GM13977 (cell line): ENCODE data around the gene ITM2C.

Source experiments
- DNase-seq: peaks from one replicate; pipeline ENCODE4 v3.0.0; 2012; ENCODE audit warnings: low spot score
- in situ Hi-C: fragments of 300-500 bp; cut with MboI; formaldehyde crosslinking; loops from one replicate; pipeline ENCODE4 v1.12.0; 2022; ENCODE audit warnings: low sequenced_read_pairs, low pct_unique_long_range_greater_than_20kb, mixed read lengths, inconsistent platforms; ENCODE audit not compliant: unreplicated experiment
- TF ChIP-seq, protein P1 (sequence below): IDR thresholded peaks from 2 replicates; pipeline ENCODE4 v1.5.1; 2012; ENCODE audit warnings: mild to moderate bottlenecking, control low read depth; ENCODE audit not compliant: insufficient read depth; ENCODE audit errors: extremely low read depth, missing control alignments

Gene ITM2C

DNA sequence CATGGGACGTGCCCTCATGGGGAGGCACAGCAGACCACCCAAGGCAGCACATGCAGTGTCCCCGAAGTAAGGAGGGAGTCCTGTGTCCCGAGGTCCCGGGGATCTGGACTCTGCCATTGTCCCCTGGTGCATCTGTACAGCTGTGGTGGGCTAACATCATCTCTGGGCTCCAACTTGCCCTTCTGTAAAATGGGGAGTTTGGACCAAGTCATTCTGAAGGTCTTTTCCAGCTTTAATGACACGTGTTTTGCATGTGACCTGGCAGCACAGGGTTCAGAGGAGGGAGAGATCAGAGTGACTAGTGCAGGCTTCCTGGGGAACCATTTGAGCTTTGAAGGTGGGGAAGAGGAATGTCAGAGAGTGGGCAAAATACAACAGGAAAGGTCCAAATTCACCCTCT, 21.5 kb downstream of the ITM2C start:
- in situ Hi-C loops = no loop called here
- no peak for DNase-seq
- TF ChIP-seq, protein P1, sequence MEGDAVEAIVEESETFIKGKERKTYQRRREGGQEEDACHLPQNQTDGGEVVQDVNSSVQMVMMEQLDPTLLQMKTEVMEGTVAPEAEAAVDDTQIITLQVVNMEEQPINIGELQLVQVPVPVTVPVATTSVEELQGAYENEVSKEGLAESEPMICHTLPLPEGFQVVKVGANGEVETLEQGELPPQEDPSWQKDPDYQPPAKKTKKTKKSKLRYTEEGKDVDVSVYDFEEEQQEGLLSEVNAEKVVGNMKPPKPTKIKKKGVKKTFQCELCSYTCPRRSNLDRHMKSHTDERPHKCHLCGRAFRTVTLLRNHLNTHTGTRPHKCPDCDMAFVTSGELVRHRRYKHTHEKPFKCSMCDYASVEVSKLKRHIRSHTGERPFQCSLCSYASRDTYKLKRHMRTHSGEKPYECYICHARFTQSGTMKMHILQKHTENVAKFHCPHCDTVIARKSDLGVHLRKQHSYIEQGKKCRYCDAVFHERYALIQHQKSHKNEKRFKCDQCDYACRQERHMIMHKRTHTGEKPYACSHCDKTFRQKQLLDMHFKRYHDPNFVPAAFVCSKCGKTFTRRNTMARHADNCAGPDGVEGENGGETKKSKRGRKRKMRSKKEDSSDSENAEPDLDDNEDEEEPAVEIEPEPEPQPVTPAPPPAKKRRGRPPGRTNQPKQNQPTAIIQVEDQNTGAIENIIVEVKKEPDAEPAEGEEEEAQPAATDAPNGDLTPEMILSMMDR = no peak

DNA sequence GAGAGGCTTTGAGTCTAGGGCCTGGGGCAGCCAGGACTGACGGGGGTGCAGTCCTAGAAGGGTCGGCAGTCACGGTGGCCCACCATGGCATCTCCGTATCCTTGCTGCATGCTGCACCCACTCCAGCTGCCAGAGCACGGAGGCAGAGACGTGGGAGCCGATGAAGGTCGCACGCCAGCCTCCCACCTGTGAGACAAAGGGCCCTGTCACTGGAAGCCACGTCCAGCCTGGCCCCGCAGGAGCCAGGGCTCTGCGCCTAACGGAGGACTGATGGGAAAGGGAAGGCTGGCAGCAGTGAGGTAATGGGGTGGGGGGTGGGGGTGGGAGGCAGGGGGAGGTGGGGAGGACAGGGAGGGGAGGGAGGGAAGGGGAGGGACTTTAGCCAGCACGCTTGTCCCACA, 21.9 kb downstream of the ITM2C start:
- in situ Hi-C loops = no loop called here
- TF ChIP-seq, protein P1 = no peak
- DNase-seq = no peak

DNA sequence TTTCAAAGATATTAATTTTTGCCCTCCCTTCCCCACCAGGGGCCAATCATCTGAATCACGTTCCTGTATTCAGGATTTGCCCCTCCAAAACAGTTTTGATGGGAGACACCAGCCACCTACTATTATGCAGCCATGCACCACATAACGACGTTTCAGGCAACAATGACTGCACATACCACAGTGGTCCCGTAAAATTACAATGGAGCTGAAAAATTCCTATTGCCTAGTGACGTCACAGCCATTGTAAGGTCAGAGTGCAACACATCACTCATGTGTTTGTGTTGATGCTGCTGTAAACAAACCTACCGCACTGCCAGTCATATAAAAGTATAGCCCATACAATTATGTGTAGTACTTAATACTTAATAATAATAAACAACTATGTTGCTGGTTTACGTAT, 22.6 kb downstream of the ITM2C start:
- in situ Hi-C loops = no loop called here
- TF ChIP-seq, protein P1 = no peak
- no peak for DNase-seq

DNA sequence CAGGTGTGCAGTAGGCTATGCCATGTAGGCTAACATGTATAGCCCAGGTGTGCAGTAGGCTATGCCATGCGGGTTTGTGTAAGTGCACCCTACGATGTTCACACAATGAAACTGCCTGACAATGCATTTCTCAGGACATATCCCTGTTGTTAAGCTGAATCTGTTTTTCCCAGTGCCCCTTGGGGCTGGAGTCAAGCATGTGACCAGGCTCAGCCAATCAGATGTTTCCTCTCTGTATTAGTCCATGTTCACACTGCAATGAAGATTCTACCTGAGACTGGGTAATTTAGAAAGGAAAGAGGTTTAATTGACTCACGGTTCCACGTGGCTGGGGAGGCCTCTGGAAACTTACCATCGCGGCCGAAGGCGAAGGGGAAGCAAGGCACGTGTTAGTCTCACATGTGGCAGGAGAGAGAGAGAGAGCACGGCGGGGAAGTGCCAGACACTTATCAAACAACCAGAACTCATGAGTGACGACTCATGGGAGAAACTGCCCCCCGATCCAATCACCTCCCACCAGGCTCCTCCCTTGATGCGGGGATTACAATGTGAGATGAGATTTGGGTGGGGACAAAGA, 24.2 kb downstream of the ITM2C start:
- in situ Hi-C loops = no loop called here
- TF ChIP-seq, protein P1 = no peak
- no peak for DNase-seq

DNA sequence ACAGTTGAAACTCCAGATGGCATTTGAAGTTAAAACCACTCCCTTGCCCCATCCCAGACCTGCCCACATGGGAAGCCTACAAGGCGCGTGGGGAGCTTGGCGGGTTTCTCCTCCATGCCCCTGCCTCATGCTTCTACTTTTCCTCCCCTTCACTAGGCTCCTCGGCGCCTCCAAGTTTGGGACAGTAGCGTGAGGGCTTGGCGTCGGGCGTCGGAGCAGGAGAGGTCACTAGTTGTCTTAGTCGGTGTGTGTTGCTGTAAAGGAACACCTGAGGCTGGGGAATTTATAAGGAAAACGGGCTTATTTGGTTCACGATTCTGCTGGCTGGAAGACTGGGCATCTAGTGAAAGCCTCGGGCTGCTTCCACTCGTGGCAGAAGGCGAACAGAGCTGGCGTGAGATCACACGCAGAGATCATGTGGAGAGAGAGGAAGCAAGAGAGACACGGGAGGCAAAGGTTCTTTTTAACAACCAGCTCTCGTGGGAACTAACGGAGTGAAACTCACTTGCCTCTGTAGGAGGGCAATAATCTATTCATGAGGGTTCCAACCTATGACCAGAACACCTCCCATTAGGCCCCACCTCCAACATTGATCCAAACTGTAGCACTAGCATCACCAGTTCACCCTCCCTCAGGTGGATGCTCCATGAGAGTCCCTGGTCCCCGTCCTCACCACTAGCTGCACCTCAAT, 25.3 kb downstream of the ITM2C start:
- in situ Hi-C loops = no loop called here
- DNase-seq = no peak
- TF ChIP-seq, protein P1 = no peak

DNA sequence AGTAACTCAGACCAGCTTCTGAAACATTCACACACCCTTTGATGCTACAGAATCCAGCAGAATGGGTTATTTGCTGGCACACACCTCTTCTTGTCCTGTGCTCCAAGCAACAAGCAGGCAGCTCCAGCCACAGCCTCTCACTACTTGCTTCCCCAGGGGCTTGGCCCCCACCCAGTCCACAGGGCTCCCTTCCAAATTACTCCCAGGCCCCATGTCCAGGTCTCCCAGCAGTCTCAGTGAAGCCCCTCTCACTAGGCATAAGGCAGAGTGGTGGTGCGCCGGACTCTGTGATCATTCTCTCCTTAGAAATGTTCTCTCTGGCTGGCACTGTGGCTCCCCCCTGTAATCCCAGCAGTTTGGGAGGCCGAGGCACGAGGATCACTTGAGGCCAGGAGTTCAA, 25.9 kb downstream of the ITM2C start:
- DNase-seq = no peak
- in situ Hi-C loops = no loop called here
- TF ChIP-seq, protein P1 = no peak
